K562 (cell line): ENCODE results near the gene BTG2. TPM values are rescaled to one million over a fixed set of nuclear protein-coding genes. Genes with fewer than 3 reads are reported as not detected.

Source experiments
- ATAC-seq: fragments of 200-7000 bp; cut with Tn5 transposase; 3 replicates; pipeline ENCODE4 v1.9.1; 2020; ENCODE audit warnings: moderate library complexity
- BruUV-seq: library from RNA; stranded (reverse); fragments of 400-500 nt; replicated peaks from 2 replicates; lab custom pipeline; 2021; lab: Mats Ljungman, UMichigan
- CTCF ChIA-PET: fragments of 300-600 bp; formaldehyde crosslinking; extraction: SDS; loops from one replicate; lab custom pipeline; 2021; ENCODE audit warnings: low intra/inter-chr PET ratio; lab: Yijun Ruan, JAX
- POLR2A ChIA-PET: fragments of 300-600, 350-650 bp; sonication (Branson Sonifier 250); formaldehyde crosslinking; extraction: SDS; loops from one replicate; lab custom pipeline; 2021; ENCODE audit warnings: antibody characterized with exemption, inconsistent platforms; lab: Yijun Ruan, JAX
- DNase-seq, 4 experiments: peaks; one replicate each; pipeline versions ENCODE4 v3.0.0 to v3.0.0-alpha.2; 2011 to 2018; ENCODE audit warnings: low spot score in 3 of 4, mixed read lengths in 3 of 4; ENCODE audit errors: extremely low read depth in 1 of 4
- FAIRE-seq: peaks from 2 replicates; lab custom pipeline; 2011; peaks lifted over from hg19 to GRCh38; lab: Jason Lieb, UNC
- H2AFZ ChIP-seq: 2 replicates; pipeline ENCODE4 v1.6.0; 2011; ENCODE audit warnings: low read depth, low read length, control low read depth, inconsistent platforms
- H3K27ac ChIP-seq: fragments of 200-600 bp; 3 replicates; pipeline ENCODE4 v1.8.0; 2011; ENCODE audit warnings: low read depth, mild to moderate bottlenecking, control low read depth, inconsistent platforms, low read length, moderate library complexity, mixed read lengths; ENCODE audit errors: extremely low read depth
- H3K27me3 ChIP-seq, 2 experiments: fragments of 300-600 bp in 1 of 2; 2 replicates in 1 of 2; 3 replicates in 1 of 2; pipeline versions ENCODE4 v1.6.0 to v1.8.0; 2011; ENCODE audit warnings: inconsistent platforms in 2 of 2, low read length in 2 of 2, mild to moderate bottlenecking in 1 of 2, mixed read lengths in 1 of 2, moderate library complexity in 1 of 2; ENCODE audit not compliant: control insufficient read depth in 2 of 2, insufficient read depth in 2 of 2
- H3K36me3 ChIP-seq: fragments of 300-600 bp; 3 replicates; pipeline ENCODE4 v1.8.0; 2011; ENCODE audit warnings: mild to moderate bottlenecking, low read length, inconsistent platforms; ENCODE audit not compliant: control insufficient read depth, insufficient read depth
- H3K4me1 ChIP-seq, 2 experiments: fragments of 200-600 bp in 1 of 2; replicated peaks in 1 of 2; 2 replicates in 1 of 2; 3 replicates in 1 of 2; pipeline versions ENCODE4 v1.5.1 to v1.8.0; 2011; ENCODE audit warnings: inconsistent platforms in 2 of 2, low read length in 2 of 2, mild to moderate bottlenecking in 1 of 2, mixed read lengths in 1 of 2, moderate library complexity in 1 of 2; ENCODE audit not compliant: control insufficient read depth in 2 of 2, insufficient read depth in 2 of 2
- H3K4me2 ChIP-seq: 2 replicates; pipeline ENCODE4 v1.6.1; 2011; ENCODE audit warnings: low read length, control low read depth, inconsistent platforms, mixed read lengths; ENCODE audit not compliant: insufficient read depth
- H3K4me3 ChIP-seq: fragments of 200-600 bp; sonication (generic), shearing (Covaris generic); 2 replicates; pipeline ENCODE4 v1.5.1; 2016; ENCODE audit warnings: control low read depth, inconsistent platforms
- H3K79me2 ChIP-seq: fragments of 200-600 bp; 3 replicates; pipeline ENCODE4 v1.8.0; 2011; ENCODE audit warnings: low read length, inconsistent platforms; ENCODE audit not compliant: control insufficient read depth, insufficient read depth
- H3K9ac ChIP-seq, 2 experiments: 2 replicates each; pipeline versions ENCODE4 v1.6.0 to v1.6.1; 2011; ENCODE audit warnings: low read depth in 2 of 2, low read length in 2 of 2, control low read depth in 1 of 2, inconsistent platforms in 1 of 2, mild to moderate bottlenecking in 1 of 2, mixed read lengths in 1 of 2; ENCODE audit not compliant: insufficient read depth in 1 of 2
- H3K9me1 ChIP-seq: one replicate; pipeline ENCODE4 v1.6.0; 2011; ENCODE audit warnings: inconsistent platforms, mild to moderate bottlenecking, low read length, moderate library complexity; ENCODE audit not compliant: control insufficient read depth, insufficient read depth
- H3K9me3 ChIP-seq: replicated peaks from 2 replicates; pipeline ENCODE4 v1.5.1; 2011; ENCODE audit warnings: low read depth, low read length, inconsistent platforms; ENCODE audit not compliant: control insufficient read depth, insufficient read depth
- H4K20me1 ChIP-seq: replicated peaks from 2 replicates; pipeline ENCODE4 v1.6.1; 2011; ENCODE audit warnings: low read length, inconsistent platforms, mixed read lengths; ENCODE audit not compliant: control insufficient read depth, insufficient read depth
- ARID4B ChIP-seq: sonication (generic); formaldehyde crosslinking; IDR thresholded peaks from 2 replicates; pipeline ENCODE4 v1.8.0; 2022; ENCODE audit warnings: mild to moderate bottlenecking, missing genetic modification reagents
- BDP1 ChIP-seq: IDR thresholded peaks from 3 replicates; pipeline ENCODE4 v1.6.1; 2011; ENCODE audit not compliant: insufficient read length, insufficient read depth
- CTCF ChIP-seq, 3 experiments: IDR thresholded peaks in 2 of 3; conservative IDR thresholded peaks in 1 of 3; 2 replicates each; pipeline ENCODE4 v1.5.1; 2011 to 2012; ENCODE audit warnings: low read length in 3 of 3, mild to moderate bottlenecking in 3 of 3, control low read depth in 2 of 3, improper control_type of control experiment in 1 of 3, inconsistent platforms in 1 of 3, low read depth in 1 of 3, mixed read lengths in 1 of 3, moderate library complexity in 1 of 3; ENCODE audit not compliant: insufficient read depth in 2 of 3
- ILK ChIP-seq: fragments of 450-650 bp; IDR thresholded peaks from 2 replicates; pipeline ENCODE4 v1.6.1; 2016; ENCODE audit warnings: missing genetic modification characterization, low read depth, mild to moderate bottlenecking, missing compliant biosample characterization, moderate library complexity, borderline replicate concordance
- MYC ChIP-seq, 2 experiments: fragments of 250-450 bp in 1 of 2; sonication (Bioruptor Pico) in 1 of 2; IDR thresholded peaks; 2 replicates each; pipeline versions ENCODE4 v1.5.1 to v1.6.1; 2012 to 2021; ENCODE audit warnings: low read depth in 2 of 2, borderline replicate concordance in 1 of 2, improper control_type of control experiment in 1 of 2, low read length in 1 of 2, mild to moderate bottlenecking in 1 of 2, moderate library complexity in 1 of 2
- NEUROD1 ChIP-seq: fragments of 150-350 bp; IDR thresholded peaks from 2 replicates; pipeline ENCODE4 v1.6.1; 2014; ENCODE audit warnings: borderline replicate concordance, low read length, low read depth; ENCODE audit not compliant: partially characterized antibody
- RAD21 ChIP-seq, 2 experiments: fragments of 250-450 bp in 1 of 2; fragments of 450-650 bp in 1 of 2; sonication (Bioruptor Pico) in 1 of 2; formaldehyde crosslinking in 1 of 2; IDR thresholded peaks in 1 of 2; conservative IDR thresholded peaks in 1 of 2; 2 replicates each; pipeline versions ENCODE4 v1.4.0 to v1.8.0; 2020 to 2022; ENCODE audit warnings: mild to moderate bottlenecking in 2 of 2, moderate library complexity in 1 of 2
- SMAD1 ChIP-seq: fragments of 150-350 bp; IDR thresholded peaks from 2 replicates; pipeline ENCODE4 v1.6.1; 2014; ENCODE audit warnings: low read length, low read depth; ENCODE audit not compliant: partially characterized antibody
- WHSC1 ChIP-seq: IDR thresholded peaks from one replicate; pipeline ENCODE4 v1.6.1; 2012; ENCODE audit warnings: low read length, control low read depth, inconsistent platforms
- ZNF146 ChIP-seq: IDR thresholded peaks from one replicate; pipeline ENCODE4 v1.6.1; 2018; ENCODE audit warnings: missing compliant biosample characterization; ENCODE audit not compliant: unreplicated experiment
- WGBS: fragments of 100-300 bp; shearing (Covaris generic); methylation state at CpG from one replicate; pipeline ENCODE4 v1.1.6; 2016; ENCODE audit warnings: low coverage, mixed read lengths; ENCODE audit not compliant: insufficient coverage; ENCODE audit errors: missing lambda C conversion rate; 5-methylcytosine and 5-hydroxymethylcytosine counted together
- in situ Hi-C: fragments of 300-500 bp; cut with MboI; formaldehyde crosslinking; loops from 4 replicates; pipeline ENCODE4 v1.15.0; 2018; ENCODE audit warnings: inconsistent platforms, mixed read lengths
- intact Hi-C: fragments of 100-400 bp; cut with micrococcal nuclease; formaldehyde crosslinking; loops from 2 replicates; pipeline ENCODE4 v1.14.2; 2022
- polyA plus RNA-seq, 8 experiments: library from polyadenylated mRNA; depleted of rRNA in 4 of 8; stranded (reverse) in 5 of 8; unstranded in 3 of 8; fragments of >200 nt; fragmentation: Nextera tagmentation in 2 of 8; fragmentation: Illumina TruSeq in 1 of 8; extraction: Ambion mirVana in 2 of 8; extraction: Trizol in 1 of 8; gene quantifications; 2 replicates each; pipeline versions ENCODE4 v1.2.1 to v1.2.3, GENCODE V29; 2011 to 2014; ENCODE audit warnings: inconsistent platforms in 1 of 8, missing spikeins in 1 of 8
- total RNA-seq, 7 experiments: library from RNA; depleted of rRNA in 6 of 7; stranded (reverse); fragments of >200 nt in 6 of 7; fragmentation: Illumina TruSeq in 2 of 7; extraction: Trizol in 2 of 7; gene quantifications; 2 replicates each; pipeline versions ENCODE4 v1.2.1 to v1.2.3, GENCODE V29; 2011 to 2021; ENCODE audit warnings: low replicate concordance in 1 of 7

Gene BTG2
- total and polyA plus RNA-seq, 9 of the 15 experiments (the other 6 are each of a cell fraction or from before 2014, with no cell fraction given): 2.3 to 41.9 (median 8.7) TPM

- FAIRE-seq: peak; percentile 6
- TF ChIP-seq ILK (tag) (no peak), ZNF146 (CRISPR knock-in tag) (peak; percentile 4), CTCF (IDR thresholded peaks at IDR 0.05 in 2 of 3, conservative IDR thresholded peaks at IDR 0.05 in 1 of 3; ENCODE audit: insufficient read depth in 2 of 3, low read depth in 1 of 3, low read length in 3 of 3) (peak in 2 of 3 experiments; percentile 9 to 18; a peak in 2 of 6 replicates), BDP1 (no peak), SMAD1 (no peak), ARID4B (CRISPR knock-in tag) (0 out of 2 replicates have a peak, but pooled peaks have one; percentile 36), WHSC1 (peak; percentile 43), NEUROD1 (no peak), MYC (IDR thresholded peaks at IDR 0.05; ENCODE audit: low read depth, low read length) (no peak), MYC (CRISPR knock-in tag; IDR thresholded peaks at IDR 0.05; ENCODE audit: borderline replicate concordance, low read depth) (no peak), RAD21 (CRISPR knock-in tag; conservative IDR thresholded peaks at IDR 0.05 in 1 of 2, IDR thresholded peaks at IDR 0.05 in 1 of 2) (peak in 1 of 2 experiments; percentile 7; a peak in 1 of 4 replicates)
- TF ChIP-seq, all 486 proteins: peak for 5
- H3K79me2 ChIP-seq: no peaks in the 10 kb centered on the region
- WGBS: 40% methylated on average over 9 of the region's 9 CpGs
- in situ Hi-C loops (no loop called here), intact Hi-C loops (no loop called here)
- H3K4me1 ChIP-seq: peaks cover 47 to 73% of the 10 kb centered on the region in 2 experiments
- POLR2A ChIA-PET: interaction anchor here (0.6 to 6.6 kb wide), 4 partner anchors 10 to 70 kb away, joined by 3 to 84 read pairs (median 8); partner anchors contain the start of gene BTG2
- H3K9me1 ChIP-seq: no peaks in the 10 kb centered on the region
- H3K4me3 ChIP-seq: no peak overlapping the region
- H3K9ac ChIP-seq: no peak overlapping the region
- no peaks in the 10 kb centered on the region for H3K27me3 ChIP-seq
- BruUV-seq: no TSS peak
- H4K20me1 ChIP-seq: no peaks in the 10 kb centered on the region
- CTCF ChIA-PET: no interaction called here
- peak overlapping the region; percentile 78 for H2AFZ ChIP-seq
- H3K4me2 ChIP-seq: no peak overlapping the region
- ATAC-seq (no peak), DNase-seq (no peak)
- H3K36me3 ChIP-seq: no peaks in the 10 kb centered on the region
- no peaks in the 10 kb centered on the region for H3K9me3 ChIP-seq
- H3K27ac ChIP-seq: no peak overlapping the region
Observed at GRCh38 chr1:203286161-203286984, 18.9 kb upstream of the BTG2 start.
